ENCODE data around the gene LHPP. TPM values are rescaled to one million over a fixed set of nuclear protein-coding genes. Genes with fewer than 3 reads are reported as not detected.

LHPP gene
- total and polyA plus RNA-seq, 2 experiments from 2014 or later, result 27.4 to 40.2 TPM

DNA sequence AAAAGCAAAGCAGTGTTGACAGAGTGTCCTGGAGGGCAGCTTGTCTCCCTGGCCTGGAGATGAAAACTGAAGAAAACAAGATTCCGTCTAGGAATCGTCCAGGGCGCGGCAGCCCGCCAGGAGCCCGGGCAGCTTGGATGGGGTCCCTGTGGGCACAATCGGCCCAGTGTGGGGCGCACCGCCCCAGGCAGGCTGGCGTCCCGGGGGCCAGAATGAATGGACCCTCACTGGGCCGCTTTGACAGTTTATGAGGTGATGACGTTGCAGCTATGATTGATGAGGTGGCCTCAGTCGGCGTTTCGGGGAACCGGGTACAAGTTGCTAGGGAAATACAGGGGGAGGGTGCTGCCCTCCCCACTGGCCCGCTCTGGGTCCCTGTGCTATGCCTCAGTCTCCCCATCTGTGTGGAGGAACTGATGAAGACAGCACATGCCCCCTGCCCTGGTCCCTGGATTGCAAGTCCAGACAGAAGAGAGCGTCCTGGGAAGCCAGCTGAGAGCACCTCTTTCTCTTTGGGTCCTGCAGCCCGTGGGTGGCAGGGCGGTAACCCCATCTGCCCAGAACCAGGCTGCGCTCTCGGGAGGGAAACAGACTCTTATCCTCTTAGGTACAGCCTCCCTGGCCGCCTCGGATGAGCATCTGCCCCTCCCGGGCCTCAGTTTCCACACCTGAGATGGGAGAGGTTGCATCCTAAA lies 131.3 kb downstream of the LHPP start:
- Histone ChIP-seq H3K27ac (ENCODE audit: low read depth) (no peak overlapping the region), H3K36me3 (ENCODE audit: insufficient read depth) (no peaks in the 10 kb centered on the region), H3K4me3 (no peak overlapping the region), H2AFZ (no peak overlapping the region), H3K4me1 (ENCODE audit: insufficient read depth) (no peaks in the 10 kb centered on the region), H3K27me3 (ENCODE audit: insufficient read depth) (no peaks in the 10 kb centered on the region), H4K20me1 (replicated peaks; ENCODE audit: insufficient read depth) (no peaks in the 10 kb centered on the region), H3K9me2 (ENCODE audit: insufficient read depth) (no peaks in the 10 kb centered on the region), H3F3A (replicated peaks; ENCODE audit: low read depth) (no peaks in the 10 kb centered on the region), H3K4me2 (no peak overlapping the region), H3K79me2 (replicated peaks; ENCODE audit: insufficient read depth) (no peaks in the 10 kb centered on the region)
- Mint-ChIP-seq H3K27ac (no peak overlapping the region), H3K36me3 (ENCODE audit: low read depth) (no peaks in the 10 kb centered on the region; the same call in 2 of the 3 replicates), H3K4me1 (no peaks in the 10 kb centered on the region), H3K9me3 (no peaks in the 10 kb centered on the region; the same call in 2 of the 3 replicates), H3K27me3 (ENCODE audit: insufficient read depth, low read depth, poor library complexity) (peaks cover 8% of the 10 kb centered on the region), H3K4me3 (no peak overlapping the region)
- ATAC-seq (no peak), DNase-seq (ENCODE audit: low spot score) (no peak)
- TF ChIP-seq, protein P1, sequence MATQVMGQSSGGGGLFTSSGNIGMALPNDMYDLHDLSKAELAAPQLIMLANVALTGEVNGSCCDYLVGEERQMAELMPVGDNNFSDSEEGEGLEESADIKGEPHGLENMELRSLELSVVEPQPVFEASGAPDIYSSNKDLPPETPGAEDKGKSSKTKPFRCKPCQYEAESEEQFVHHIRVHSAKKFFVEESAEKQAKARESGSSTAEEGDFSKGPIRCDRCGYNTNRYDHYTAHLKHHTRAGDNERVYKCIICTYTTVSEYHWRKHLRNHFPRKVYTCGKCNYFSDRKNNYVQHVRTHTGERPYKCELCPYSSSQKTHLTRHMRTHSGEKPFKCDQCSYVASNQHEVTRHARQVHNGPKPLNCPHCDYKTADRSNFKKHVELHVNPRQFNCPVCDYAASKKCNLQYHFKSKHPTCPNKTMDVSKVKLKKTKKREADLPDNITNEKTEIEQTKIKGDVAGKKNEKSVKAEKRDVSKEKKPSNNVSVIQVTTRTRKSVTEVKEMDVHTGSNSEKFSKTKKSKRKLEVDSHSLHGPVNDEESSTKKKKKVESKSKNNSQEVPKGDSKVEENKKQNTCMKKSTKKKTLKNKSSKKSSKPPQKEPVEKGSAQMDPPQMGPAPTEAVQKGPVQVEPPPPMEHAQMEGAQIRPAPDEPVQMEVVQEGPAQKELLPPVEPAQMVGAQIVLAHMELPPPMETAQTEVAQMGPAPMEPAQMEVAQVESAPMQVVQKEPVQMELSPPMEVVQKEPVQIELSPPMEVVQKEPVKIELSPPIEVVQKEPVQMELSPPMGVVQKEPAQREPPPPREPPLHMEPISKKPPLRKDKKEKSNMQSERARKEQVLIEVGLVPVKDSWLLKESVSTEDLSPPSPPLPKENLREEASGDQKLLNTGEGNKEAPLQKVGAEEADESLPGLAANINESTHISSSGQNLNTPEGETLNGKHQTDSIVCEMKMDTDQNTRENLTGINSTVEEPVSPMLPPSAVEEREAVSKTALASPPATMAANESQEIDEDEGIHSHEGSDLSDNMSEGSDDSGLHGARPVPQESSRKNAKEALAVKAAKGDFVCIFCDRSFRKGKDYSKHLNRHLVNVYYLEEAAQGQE (IDR thresholded peaks at IDR 0.05; ENCODE audit: unreplicated experiment), result no peak
- TF ChIP-seq, protein P2, sequence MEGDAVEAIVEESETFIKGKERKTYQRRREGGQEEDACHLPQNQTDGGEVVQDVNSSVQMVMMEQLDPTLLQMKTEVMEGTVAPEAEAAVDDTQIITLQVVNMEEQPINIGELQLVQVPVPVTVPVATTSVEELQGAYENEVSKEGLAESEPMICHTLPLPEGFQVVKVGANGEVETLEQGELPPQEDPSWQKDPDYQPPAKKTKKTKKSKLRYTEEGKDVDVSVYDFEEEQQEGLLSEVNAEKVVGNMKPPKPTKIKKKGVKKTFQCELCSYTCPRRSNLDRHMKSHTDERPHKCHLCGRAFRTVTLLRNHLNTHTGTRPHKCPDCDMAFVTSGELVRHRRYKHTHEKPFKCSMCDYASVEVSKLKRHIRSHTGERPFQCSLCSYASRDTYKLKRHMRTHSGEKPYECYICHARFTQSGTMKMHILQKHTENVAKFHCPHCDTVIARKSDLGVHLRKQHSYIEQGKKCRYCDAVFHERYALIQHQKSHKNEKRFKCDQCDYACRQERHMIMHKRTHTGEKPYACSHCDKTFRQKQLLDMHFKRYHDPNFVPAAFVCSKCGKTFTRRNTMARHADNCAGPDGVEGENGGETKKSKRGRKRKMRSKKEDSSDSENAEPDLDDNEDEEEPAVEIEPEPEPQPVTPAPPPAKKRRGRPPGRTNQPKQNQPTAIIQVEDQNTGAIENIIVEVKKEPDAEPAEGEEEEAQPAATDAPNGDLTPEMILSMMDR (conservative IDR thresholded peaks at IDR 0.05; ENCODE audit: low read depth in 2 of 2), result no peak
- no peak for TF ChIP-seq ZNF331 (CRISPR knock-in tag; IDR thresholded peaks at IDR 0.05; ENCODE audit: low read depth)
- no peak for TF ChIP-seq NANOG (IDR thresholded peaks at IDR 0.05; ENCODE audit: borderline replicate concordance)
- no peak for TF ChIP-seq STAT1 (IDR thresholded peaks at IDR 0.05; ENCODE audit: unreplicated experiment)
- TF ChIP-seq, protein P3, sequence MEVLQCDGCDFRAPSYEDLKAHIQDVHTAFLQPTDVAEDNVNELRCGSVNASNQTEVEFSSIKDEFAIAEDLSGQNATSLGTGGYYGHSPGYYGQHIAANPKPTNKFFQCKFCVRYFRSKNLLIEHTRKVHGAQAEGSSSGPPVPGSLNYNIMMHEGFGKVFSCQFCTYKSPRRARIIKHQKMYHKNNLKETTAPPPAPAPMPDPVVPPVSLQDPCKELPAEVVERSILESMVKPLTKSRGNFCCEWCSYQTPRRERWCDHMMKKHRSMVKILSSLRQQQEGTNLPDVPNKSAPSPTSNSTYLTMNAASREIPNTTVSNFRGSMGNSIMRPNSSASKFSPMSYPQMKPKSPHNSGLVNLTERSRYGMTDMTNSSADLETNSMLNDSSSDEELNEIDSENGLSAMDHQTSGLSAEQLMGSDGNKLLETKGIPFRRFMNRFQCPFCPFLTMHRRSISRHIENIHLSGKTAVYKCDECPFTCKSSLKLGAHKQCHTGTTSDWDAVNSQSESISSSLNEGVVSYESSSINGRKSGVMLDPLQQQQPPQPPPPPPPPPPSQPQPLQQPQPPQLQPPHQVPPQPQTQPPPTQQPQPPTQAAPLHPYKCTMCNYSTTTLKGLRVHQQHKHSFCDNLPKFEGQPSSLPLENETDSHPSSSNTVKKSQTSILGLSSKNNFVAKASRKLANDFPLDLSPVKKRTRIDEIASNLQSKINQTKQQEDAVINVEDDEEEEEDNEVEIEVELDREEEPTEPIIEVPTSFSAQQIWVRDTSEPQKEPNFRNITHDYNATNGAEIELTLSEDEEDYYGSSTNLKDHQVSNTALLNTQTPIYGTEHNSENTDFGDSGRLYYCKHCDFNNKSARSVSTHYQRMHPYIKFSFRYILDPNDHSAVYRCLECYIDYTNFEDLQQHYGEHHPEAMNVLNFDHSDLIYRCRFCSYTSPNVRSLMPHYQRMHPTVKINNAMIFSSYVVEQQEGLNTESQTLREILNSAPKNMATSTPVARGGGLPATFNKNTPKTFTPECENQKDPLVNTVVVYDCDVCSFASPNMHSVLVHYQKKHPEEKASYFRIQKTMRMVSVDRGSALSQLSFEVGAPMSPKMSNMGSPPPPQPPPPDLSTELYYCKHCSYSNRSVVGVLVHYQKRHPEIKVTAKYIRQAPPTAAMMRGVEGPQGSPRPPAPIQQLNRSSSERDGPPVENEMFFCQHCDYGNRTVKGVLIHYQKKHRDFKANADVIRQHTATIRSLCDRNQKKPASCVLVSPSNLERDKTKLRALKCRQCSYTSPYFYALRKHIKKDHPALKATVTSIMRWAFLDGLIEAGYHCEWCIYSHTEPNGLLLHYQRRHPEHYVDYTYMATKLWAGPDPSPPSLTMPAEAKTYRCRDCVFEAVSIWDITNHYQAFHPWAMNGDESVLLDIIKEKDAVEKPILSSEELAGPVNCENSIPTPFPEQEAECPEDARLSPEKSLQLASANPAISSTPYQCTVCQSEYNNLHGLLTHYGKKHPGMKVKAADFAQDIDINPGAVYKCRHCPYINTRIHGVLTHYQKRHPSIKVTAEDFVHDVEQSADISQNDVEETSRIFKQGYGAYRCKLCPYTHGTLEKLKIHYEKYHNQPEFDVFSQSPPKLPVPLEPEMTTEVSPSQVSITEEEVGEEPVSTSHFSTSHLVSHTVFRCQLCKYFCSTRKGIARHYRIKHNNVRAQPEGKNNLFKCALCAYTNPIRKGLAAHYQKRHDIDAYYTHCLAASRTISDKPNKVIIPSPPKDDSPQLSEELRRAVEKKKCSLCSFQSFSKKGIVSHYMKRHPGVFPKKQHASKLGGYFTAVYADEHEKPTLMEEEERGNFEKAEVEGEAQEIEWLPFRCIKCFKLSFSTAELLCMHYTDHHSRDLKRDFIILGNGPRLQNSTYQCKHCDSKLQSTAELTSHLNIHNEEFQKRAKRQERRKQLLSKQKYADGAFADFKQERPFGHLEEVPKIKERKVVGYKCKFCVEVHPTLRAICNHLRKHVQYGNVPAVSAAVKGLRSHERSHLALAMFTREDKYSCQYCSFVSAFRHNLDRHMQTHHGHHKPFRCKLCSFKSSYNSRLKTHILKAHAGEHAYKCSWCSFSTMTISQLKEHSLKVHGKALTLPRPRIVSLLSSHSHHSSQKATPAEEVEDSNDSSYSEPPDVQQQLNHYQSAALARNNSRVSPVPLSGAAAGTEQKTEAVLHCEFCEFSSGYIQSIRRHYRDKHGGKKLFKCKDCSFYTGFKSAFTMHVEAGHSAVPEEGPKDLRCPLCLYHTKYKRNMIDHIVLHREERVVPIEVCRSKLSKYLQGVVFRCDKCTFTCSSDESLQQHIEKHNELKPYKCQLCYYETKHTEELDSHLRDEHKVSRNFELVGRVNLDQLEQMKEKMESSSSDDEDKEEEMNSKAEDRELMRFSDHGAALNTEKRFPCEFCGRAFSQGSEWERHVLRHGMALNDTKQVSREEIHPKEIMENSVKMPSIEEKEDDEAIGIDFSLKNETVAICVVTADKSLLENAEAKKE (CRISPR knock-in tag; IDR thresholded peaks at IDR 0.05), result no peak
- TF ChIP-seq, protein P4, sequence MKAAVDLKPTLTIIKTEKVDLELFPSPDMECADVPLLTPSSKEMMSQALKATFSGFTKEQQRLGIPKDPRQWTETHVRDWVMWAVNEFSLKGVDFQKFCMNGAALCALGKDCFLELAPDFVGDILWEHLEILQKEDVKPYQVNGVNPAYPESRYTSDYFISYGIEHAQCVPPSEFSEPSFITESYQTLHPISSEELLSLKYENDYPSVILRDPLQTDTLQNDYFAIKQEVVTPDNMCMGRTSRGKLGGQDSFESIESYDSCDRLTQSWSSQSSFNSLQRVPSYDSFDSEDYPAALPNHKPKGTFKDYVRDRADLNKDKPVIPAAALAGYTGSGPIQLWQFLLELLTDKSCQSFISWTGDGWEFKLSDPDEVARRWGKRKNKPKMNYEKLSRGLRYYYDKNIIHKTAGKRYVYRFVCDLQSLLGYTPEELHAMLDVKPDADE (IDR thresholded peaks at IDR 0.05), result no peak

All from GM23338 (cell line).